Erythroblast (primary cell): ENCODE measurements around the gene ERCC4.

Experiments used
- GATA1 ChIP-seq: IDR thresholded peaks from 2 replicates; pipeline ENCODE4 v1.6.1; 2011; ENCODE audit warnings: low read depth, mild to moderate bottlenecking, control low read depth, low read length, moderate library complexity
- POLR2A ChIP-seq: IDR thresholded peaks from 2 replicates; pipeline ENCODE4 v1.6.1; 2011; ENCODE audit warnings: mild to moderate bottlenecking, low read length

DNA sequence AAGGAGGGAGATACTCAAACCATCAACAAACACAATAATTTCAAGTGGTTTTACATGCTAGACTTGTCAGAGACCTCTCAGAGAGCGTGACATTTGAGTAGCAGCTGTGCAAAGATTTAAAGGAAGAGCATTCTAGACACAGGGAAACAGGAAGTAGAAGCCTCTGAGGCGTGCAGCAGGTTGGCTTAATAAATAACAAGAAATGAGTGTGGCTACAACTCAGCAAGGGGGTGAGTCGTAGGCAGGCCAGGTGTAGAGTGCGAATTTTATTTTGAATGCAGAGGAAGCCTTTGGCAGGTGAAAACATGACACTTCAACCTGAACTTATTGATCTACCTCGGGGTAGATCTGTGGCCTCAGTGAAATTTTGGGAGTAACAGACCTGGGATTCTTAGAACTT, 78.0 kb downstream of the ERCC4 start:
- no peak for TF ChIP-seq POLR2A
- no peak for TF ChIP-seq GATA1
